HG02610 (cell line): ENCODE data around the gene LCN10.
"Not testable (repeated sequence)": the region's sequence is repeated elsewhere in the genome, so short reads cannot be mapped to it uniquely, and the experiment has no call there.

Experiments used
- ATAC-seq: cut with Tn5 transposase; IDR thresholded peaks from one replicate; pipeline ENCODE4 v1.9.1; 2021; ENCODE audit warnings: mild to moderate bottlenecking, moderate library complexity; ENCODE audit not compliant: unreplicated experiment

Gene LCN10

DNA sequence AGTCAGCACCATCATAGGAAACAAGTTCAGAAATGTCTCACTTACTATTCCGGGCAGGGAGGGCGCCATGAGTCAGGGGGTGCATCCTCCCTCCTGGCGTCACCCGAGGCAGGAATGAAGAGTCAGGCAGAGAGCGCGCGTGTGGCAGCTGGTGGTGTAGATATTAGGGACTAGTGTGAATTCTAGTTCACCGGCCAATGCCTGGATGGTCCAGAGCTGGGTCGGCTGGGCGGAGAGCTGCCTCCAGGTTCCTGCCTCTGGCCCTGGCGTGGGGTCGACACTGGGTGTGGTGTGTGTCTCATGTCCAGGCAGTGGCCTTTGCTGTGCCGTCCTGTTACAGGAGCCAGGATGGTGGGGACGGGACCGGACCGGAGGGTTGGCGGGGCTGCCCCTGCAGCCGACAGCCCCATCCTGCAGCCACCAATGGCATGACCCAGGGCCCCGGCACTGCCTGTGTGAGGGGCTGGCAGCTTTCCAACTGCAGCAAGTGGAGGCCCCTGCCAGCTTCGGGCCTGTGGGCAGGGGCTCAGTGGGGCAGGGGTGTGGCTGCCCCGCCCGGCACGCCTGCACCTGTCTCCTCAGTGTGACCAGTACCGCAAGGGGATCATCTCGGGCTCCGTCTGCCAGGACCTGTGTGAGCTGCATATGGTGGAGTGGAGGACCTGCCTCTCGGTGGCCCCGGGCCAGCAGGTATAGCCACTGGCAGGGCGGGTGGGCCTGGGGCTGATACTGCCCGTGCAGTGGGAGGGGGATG, 21.2 kb downstream of the LCN10 start:
- ATAC-seq = no peak

DNA sequence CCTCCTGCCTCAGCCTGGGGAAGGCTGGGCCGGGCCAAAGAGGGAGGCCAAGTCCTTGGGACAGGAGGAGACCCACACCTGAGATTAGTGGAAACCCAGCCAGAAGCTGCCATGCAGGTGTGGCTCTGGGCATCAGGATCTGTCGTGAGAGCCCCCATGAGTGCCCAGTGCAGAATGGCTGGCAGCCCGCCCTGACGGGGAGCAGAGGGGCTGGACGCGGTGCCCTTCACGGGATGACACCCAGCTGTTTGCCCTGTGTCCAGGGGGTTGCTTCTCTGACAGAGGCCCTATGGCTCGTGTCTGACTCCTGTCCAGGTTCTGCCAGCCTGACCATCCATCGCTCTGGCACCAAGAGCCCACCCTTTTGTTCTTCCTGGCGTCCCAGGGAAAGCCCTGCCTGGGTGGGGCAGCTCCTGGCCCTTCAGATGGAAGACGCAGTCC, 21.8 kb downstream of the LCN10 start:
- ATAC-seq = no peak

DNA sequence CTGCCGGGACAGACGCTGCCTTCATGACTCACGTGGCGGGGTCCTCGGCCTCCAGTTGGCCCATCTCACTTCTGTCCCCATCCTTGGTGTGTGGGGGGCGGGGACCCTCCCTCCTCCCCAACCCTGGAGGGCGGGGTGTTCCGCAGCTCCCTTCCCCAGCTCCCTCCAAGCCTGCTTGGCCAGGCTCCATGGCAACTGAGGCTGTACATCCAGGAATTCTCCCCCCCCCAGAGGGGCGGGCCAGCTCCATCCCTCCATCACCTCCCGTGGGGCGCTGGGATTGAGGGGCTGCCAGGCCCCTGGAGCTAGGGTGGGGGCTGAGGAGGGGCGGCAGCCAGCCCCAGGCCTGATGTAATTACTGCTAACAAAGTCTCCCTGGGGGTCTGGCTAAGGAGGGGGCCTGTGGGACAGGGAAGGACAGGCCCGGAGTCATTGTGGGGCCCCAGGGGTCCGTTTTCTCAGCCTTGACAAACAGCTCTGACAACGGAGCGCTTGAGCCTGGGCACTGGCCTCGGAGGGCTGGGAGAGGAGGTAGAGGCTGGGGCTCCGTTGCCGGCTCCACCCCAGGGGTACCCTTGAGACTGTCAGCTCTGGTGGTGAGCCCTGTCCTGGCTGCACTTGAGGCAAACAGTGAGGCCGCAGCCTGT, 22.4 kb downstream of the LCN10 start:
- ATAC-seq = no peak

DNA sequence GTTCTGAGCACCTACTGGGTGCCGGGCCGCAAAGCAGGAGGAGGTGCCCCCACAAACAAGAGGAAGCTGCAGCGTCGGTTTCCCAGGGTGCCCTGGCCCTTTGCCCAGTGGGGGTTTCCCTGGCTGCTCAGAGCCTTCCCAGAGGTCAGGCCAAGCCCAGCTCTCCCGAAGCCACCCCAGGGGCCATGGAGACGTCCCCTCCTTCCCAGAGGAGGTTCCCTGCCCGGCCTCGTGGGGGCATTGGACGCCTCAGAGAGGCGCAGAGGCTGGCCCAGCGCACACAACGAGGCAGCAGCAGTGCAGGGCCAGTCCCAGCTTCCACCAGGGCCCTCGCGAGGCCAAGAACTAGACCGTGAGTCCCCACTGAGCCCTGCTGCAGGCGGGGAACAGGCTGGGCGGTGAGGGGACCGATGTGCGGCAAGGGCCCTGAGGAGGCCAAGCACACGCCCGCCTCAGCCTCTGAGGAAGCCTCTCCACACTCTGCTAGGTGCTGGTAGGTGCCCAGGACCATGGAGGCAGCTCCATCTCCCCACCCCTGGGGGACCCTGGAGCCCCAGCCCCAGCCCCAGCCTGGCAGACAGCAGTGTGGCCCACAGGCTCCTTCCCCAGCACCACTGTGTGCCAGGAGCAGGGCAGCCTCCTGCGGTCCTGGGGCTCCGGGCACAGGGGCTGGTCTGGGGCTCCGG, 23.4 kb downstream of the LCN10 start:
- ATAC-seq = no peak

DNA sequence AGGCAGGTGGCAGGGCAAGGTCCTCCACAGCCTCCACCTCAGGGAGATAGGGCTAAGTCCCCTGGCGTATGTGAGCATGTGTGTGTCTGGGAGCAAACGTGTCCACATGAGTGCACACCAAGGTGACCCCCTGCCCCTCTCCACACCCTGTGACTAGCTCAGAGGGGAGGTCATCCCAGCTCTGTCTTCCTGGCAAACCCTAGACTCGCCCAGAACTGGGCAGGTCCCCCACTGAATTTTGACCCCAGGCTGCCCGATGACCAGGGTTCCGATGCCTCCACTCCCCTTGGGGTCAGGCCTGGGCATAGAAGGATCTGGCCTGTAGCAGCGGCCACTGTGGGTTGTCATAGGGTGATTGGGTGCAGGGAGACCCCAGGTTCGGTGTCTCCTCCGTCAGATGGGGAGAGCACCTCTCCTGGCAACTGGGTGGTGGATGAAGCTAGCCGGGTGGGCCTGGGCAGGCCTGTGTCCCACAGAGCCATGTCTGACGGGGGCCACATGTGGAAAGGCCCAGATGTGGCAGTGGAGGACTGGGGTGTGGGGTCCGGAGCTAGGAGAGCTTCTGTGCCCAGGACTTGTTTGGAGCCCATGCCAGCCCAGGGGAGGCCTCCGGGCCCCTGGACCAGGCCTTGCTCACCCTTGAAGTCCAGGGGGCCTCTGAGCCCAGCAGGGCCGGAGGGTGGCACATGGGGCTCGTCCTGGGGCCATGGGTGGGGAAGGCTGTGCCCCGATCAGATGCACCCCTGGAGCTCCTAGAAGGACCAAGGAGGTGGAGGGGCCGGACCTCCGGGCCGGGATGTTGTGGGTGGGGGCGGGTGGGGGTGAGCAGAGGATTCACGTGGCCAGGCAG, 24.2 kb downstream of the LCN10 start:
- no peak for ATAC-seq

DNA sequence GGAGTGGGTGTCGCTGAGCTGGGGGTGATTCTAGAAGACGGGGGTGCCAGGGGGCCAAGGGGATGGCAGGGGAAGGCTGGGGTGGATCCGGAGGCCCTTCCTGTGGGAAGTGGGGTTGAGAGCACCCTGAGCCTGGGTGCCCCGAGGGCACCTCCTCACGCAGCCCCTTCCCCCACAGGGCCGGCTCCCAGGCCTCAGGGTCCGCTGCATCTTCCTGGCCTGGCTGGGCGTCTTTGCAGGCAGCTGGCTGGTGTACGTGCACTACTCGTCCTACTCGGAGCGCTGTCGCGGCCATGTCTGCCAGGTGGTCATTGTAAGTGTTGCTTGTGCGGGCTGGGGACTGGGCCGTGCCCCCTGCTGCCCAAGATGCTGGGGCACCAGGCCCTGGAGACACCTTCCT, 25.3 kb downstream of the LCN10 start:
- no peak for ATAC-seq

DNA sequence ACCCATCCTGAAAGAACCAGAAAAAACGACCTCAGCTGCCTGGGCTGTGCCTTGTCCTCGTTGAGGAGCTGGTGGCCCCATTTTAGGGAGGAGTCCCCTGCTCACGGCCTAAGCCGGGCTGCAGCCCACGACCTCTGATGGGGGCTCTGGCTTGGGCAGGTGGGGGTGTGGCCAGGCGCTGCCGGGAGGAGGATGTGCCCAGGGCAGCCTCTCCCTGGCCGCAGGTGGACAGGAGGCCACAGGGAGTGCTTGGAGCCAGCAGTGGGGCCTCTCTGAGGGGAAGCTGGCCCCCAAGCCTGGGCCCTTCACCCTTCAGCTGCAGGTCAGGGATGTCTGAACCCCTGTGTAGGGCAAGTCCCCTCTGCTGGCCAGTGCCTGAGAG, 27.9 kb downstream of the LCN10 start:
- ATAC-seq = no peak

DNA sequence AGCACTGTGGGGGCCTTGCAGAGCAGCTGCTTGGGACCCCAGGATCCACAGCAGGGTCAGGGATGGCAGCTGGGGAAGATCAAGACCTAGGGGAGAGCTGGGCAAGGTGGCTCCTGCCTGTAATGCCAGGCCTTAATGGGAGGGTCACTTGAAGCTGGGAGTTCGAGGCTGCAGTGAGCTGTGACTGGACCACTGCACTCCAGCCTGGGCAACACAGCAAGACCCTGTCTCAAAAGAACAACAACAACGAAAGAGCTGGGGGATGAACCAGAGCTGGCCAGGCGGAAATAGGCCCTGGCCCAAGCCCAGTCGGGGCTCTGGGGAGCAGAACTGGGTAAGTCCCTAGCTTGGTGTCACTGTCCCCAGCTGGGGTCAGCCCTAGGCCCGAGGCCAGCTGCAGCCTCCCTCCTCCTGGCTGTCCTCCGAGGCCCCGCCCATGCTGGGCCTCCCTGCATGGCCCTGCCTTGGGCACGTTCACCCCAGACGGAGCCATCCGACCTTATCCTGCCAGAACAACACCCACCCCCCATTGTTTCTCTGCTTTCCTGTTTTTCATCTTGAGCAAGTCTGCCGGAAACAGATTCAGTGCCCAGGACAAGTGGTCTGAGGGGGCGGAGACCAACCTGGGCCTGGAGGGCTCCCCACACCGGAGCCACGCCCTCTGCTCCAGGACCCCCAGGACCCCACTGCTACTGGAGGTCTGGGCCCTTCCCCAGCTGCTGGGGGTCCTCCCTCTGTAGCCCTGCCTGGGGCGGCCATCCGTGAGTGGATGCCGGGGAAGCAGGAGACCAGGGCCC, 28.4 kb downstream of the LCN10 start:
- no peak for ATAC-seq

DNA sequence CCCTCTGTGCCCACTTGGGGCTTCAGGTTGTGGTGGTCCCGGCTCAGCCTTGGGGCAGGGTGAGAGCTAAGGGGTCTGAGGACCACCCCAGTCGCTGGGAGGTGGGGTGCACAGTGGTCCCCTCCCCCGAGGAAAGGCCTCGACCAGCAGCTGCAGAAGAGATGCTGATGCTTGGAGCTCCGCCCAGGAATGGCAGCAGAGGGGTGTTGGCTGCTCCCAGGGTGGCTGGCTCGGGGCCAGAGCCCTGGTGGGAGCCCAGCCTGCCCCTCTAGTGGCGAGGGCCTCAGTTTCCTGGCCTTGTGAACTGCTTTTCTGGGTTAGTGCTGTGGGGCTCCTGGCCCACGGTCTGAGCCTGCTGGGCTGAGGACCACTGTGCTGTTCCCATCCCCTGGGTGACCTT, 29.2 kb downstream of the LCN10 start:
- ATAC-seq = no peak

DNA sequence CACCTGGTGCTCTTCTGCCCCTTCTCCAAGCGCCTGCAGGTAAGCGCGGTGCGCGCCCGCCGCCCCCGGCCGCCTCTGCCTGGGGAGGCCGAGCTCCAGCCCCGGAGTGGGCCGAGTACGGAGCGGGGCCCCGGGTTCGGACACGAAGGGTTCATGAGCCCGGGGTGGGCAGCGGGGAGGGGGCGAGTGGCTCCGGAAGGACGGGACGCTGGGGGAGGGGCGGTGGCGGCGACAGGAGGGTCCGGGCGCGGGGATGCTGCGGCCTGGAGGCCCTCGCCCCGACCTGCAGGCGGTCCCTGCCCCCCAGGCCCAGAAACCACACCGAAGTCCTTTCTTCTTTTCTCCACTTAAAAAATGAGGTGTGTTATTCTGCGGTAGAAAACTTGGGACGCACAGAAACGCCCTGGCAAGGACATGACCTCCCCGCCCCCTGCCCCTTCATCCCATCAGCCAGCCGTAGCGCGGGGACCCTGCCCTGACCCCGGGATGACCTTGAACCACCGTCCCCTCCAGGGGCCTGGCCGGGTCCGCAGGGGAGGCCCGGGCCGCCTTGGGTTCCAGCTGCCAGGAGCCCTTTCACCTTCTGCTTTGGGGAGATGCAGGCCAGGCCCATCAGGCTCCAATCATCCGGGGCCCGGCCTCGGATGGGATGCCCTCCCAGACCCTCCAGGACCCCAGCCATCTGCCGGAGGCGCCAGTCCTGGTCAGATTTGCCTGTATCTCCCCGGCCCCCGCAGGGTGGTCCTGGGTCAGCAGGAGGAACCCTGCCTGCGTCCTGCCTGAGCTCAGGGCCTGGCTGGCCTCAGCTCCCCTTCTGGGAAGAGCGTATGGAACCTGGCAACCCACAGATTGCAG, 29.8 kb downstream of the LCN10 start:
- no peak for ATAC-seq

DNA sequence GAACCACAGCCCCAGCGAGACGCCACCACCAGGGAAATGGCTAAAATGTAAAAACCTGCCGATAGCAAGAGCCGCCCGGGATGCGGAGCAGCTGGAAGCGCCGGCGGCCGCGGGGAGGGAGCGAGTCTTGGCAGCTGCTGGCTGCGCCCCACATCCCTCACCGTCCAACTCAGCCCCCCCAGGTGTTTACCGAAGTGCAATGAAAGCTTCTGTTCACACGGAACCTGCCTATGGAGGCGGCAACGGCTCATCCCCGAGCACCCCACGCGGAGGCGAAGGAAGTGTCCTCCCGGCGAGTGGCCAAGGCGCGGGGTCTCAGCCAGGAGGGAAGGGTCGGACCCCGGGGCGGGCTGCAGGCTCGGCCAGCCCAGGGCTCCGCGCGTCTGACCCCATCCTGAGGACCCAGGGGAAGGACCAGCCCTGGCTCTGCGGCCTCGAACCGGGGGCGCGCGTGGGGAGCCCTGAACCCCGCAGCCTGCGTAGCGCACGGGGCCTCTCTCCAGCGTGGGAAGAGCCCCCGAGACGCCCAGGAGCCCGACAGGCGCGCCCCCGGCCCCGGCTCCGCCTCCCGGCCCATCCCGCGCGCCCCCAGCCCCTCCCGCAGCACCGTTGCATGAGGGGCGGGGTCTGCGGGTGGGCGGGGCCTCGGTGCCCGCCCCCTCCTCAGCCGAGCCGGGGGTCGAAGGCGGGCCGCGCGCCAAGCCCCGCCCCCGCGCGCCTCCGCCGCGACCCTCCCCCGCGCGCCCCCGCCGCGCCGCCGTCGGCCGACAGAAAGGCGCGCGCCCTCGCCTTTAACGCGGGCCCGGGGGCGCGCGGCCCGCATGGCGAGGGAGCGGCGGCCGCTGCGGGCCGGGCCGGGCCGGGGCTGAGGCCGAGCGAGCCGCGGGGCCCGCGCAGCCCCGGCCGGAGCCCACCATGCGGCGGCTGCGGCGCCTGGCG, 30.7 kb downstream of the LCN10 start, which contains the start of gene DIPK1B:
Gene DIPK1B, plus strand, starts transcription at position 822 of the 939 bp plus-strand sequence. Its CDS starts 94 bp downstream, at position 916.
- no peak for ATAC-seq

DNA sequence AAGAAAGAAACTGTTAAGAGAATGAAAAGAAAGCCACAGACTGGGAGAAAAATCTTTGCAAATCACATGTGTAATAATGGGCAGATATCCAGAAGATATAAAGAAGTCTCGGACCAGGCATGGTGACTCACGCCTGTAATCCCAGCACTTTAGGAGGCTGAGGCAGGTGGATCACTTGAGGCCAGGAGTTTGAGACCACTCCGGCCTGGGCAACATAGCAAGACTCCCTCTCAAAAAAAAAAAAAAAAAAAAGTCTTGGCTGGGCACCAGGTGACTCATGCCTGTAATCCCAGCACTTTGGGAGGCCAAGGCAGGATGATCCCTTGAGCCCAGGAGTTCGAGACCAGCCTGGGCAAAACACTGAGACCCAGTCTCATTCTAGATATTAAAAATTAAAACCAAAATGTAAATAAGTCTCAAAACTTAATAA, 31.5 kb downstream of the LCN10 start:
- ATAC-seq = not testable (repeated sequence)

DNA sequence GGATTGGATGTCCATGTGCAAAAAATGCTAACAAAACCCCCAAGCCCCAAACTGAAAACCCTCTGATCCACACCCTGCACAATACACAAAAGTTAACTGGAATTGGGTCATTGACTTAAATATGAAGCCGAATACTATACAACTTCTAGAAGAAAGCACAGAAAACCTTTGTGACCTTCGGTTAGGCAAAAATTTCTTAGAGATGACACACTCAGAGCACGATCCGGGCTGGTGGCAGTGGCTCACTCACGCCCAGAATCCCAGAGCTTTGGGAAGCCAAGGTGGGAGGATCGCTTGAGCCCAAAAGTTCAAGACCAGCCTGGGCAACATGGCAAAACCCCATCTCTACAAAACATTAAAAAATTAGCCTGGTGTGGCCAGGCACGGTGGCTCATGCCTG, 32.2 kb downstream of the LCN10 start:
- ATAC-seq = no peak

DNA sequence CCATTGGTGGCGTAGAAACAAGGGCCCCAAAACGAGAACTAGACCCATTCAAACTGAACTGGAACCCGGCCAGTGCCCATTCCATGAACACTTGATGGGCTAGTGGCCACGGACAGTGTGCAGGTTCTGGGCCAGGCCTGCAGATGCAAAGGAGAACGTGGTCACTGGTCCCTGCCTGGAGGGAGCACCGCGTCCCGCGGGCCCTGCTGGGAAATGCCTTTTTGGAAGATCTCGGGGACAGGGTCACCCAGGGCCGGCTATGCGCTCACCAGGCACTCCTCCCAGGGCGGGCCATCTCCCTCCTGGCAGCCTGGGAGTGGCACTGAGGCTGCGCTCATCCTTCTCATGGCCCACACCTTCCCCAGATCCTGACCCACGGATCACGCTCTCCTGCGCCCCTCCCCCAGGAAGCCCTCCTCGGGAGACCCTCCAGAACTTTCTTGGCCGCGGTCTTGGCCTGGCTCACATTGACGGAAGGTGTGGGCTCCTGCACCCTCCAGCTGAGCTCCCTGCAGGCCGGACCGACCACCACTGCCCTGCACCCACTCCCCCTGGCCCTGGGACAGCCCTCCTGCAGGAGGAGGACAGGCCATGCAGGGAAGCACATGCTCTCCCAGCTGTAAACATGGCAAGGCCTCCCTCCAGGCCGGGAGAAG, 33.2 kb downstream of the LCN10 start:
- ATAC-seq = no peak

DNA sequence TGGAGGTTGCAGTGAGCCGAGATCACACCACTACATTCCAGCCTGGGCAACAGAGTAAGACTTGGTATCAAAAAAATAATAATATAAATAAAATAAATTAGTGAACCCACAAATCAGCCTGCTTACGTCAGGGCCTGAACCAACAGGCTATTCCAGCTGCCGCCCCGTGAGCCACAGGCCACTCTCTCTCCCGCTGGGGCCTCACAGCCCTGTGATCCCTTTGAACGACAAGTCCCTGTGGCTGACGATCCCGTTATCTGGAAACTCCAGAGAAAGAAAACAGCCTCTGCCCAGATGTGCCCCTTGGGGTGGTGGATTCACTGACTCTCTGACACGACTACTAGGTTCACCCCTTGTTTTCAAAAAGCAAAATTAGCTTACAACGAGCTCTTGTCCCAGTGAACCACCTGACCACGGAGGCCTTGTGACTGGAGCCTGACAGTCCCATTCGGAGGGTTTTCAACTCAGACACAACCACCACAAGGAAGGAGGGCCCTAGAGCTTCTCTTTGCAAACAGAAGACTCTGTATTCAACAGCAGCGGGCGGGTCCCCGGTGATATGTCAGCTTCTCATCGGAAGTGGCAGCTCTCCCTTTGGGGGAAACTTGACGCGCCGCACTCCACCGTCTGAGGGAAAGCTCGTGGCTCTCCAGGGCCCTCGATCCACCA, 34.8 kb downstream of the LCN10 start:
- ATAC-seq = no peak

DNA sequence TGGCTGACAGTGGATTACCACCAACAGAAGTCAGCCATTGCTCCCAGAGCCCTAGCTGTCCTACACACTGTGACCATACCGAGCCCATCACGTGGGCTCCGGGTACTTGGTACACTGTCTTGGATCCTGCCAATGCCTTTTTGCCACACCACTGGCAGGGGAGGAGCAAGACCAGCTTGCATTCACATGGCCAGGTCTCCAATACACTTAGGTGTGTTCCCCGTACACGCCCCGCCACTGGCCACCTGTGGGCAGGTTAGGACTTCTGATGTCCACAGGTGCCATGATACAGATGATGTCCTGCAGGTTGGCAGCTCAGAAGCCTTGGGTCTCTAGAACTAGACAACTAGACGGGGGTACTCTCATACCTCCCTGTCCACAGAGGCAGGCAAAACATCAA, 35.7 kb downstream of the LCN10 start:
- no peak for ATAC-seq

DNA sequence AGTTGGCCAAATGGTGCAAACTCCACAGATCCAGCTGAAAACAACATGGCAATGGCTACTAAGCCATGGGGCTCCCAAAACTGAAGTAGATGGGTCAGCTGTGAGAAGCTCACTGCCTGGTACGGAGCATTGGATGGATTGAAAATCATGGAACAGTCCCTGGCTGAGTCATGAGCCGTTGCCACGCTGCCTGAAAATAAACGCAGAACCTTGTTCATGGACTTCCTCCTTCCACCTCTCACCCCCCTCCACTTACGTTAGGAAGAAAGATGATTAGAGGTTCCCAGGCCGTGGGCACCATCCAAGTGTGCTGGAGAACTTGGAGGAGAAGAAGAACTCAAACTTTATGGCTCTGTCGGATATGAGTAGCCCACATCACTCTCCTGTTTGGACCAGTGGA, 37.2 kb downstream of the LCN10 start:
- ATAC-seq = no peak
